Measurements from ENCODE around the gene MYH9. TPM values are rescaled to one million over a fixed set of nuclear protein-coding genes. Genes with fewer than 3 reads are reported as not detected.

The MYH9 gene
- polyA plus RNA-seq, 1 of the 3 experiments (the other 2 are of a cell fraction) = 303 TPM

DNA sequence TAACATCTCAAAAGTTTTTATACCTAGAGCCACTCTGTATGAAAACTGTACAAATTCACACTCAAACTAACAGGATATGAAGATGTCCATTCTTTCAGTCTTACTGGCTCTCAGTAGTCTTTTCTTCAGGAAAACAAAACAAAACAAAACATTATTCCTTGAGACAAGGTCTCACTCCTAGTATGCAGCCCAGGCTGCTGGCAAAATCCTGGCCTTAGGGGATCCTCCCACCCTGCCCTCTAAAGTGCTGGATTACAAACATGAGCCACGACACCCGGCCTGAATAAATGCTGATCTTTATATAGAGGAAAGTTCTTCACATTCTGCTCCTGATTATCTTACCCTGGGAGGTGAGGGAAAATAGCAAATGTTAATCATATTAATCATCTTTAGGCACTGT, 153.6 kb downstream of the MYH9 start:
- H4K20me1 ChIP-seq (ENCODE audit: insufficient read depth) = no peaks in the 10 kb centered on the region
- peaks cover 19% of the 10 kb centered on the region for H3K79me2 ChIP-seq (ENCODE audit: insufficient read depth)
- H3K9me3 ChIP-seq = no peaks in the 10 kb centered on the region
- no peak overlapping the region for H3K4me3 ChIP-seq (ENCODE audit: low read depth in 2 of 2, low read length in 1 of 2)
- DNase-seq = no peak
- peaks cover 6% of the 10 kb centered on the region for H3F3A ChIP-seq (replicated peaks; ENCODE audit: insufficient read depth)
- ChIA-PET CTCF (no interaction called here), POLR2A (no interaction called here)
- peaks cover 10 to 21% of the 10 kb centered on the region in 2 experiments; a peak in 1 of 4 replicates for H3K4me1 ChIP-seq (ENCODE audit: control insufficient read depth in 1 of 2, insufficient read depth in 2 of 2, low read depth in 1 of 2, low read length in 1 of 2)
- no peaks in the 10 kb centered on the region for H3K27me3 ChIP-seq (ENCODE audit: insufficient read depth)
- WGBS (ENCODE audit: low lambda C conversion rate) = 89% methylated on average over 2 of the region's 2 CpGs
- no peaks in the 10 kb centered on the region for H3K9me2 ChIP-seq
- no peak overlapping the region for H2AFZ ChIP-seq (ENCODE audit: low read depth)
- H3K9ac ChIP-seq = no peak overlapping the region
- H3K27ac ChIP-seq (ENCODE audit: low read depth in 2 of 2, low read length in 1 of 2) = no peak overlapping the region
- no peak overlapping the region for H3K4me2 ChIP-seq
- TF ChIP-seq MXI1 (IDR thresholded peaks at IDR 0.05; ENCODE audit: low read depth, low read length) (no peak), RAD21 (IDR thresholded peaks at IDR 0.05; ENCODE audit: low read length) (no peak), FOXM1 (IDR thresholded peaks at IDR 0.05; ENCODE audit: low read depth) (no peak), NFIC (IDR thresholded peaks at IDR 0.05; ENCODE audit: borderline replicate concordance) (no peak), ELF1 (IDR thresholded peaks at IDR 0.05) (no peak), NRF1 (IDR thresholded peaks at IDR 0.05; ENCODE audit: low read depth, low read length) (no peak), TAF1 (IDR thresholded peaks at IDR 0.05; ENCODE audit: borderline replicate concordance, low read depth, low read length) (no peak), RCOR1 (IDR thresholded peaks at IDR 0.05; ENCODE audit: low read length) (no peak), FOXJ3 (CRISPR knock-in tag; IDR thresholded peaks at IDR 0.05) (no peak), TEAD4 (IDR thresholded peaks at IDR 0.05; ENCODE audit: borderline replicate concordance, insufficient read depth) (no peak), RXRA (IDR thresholded peaks at IDR 0.05; ENCODE audit: borderline replicate concordance, low read depth) (no peak), EP300 (IDR thresholded peaks at IDR 0.05; ENCODE audit: borderline replicate concordance in 1 of 2, low read depth in 1 of 2, low read length in 1 of 2) (no peak), SMC3 (IDR thresholded peaks at IDR 0.05; ENCODE audit: low read depth, low read length) (no peak)
- TF ChIP-seq, protein P1, sequence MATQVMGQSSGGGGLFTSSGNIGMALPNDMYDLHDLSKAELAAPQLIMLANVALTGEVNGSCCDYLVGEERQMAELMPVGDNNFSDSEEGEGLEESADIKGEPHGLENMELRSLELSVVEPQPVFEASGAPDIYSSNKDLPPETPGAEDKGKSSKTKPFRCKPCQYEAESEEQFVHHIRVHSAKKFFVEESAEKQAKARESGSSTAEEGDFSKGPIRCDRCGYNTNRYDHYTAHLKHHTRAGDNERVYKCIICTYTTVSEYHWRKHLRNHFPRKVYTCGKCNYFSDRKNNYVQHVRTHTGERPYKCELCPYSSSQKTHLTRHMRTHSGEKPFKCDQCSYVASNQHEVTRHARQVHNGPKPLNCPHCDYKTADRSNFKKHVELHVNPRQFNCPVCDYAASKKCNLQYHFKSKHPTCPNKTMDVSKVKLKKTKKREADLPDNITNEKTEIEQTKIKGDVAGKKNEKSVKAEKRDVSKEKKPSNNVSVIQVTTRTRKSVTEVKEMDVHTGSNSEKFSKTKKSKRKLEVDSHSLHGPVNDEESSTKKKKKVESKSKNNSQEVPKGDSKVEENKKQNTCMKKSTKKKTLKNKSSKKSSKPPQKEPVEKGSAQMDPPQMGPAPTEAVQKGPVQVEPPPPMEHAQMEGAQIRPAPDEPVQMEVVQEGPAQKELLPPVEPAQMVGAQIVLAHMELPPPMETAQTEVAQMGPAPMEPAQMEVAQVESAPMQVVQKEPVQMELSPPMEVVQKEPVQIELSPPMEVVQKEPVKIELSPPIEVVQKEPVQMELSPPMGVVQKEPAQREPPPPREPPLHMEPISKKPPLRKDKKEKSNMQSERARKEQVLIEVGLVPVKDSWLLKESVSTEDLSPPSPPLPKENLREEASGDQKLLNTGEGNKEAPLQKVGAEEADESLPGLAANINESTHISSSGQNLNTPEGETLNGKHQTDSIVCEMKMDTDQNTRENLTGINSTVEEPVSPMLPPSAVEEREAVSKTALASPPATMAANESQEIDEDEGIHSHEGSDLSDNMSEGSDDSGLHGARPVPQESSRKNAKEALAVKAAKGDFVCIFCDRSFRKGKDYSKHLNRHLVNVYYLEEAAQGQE (IDR thresholded peaks at IDR 0.05; ENCODE audit: low read depth, low read length) = no peak
- TF ChIP-seq, protein P2, sequence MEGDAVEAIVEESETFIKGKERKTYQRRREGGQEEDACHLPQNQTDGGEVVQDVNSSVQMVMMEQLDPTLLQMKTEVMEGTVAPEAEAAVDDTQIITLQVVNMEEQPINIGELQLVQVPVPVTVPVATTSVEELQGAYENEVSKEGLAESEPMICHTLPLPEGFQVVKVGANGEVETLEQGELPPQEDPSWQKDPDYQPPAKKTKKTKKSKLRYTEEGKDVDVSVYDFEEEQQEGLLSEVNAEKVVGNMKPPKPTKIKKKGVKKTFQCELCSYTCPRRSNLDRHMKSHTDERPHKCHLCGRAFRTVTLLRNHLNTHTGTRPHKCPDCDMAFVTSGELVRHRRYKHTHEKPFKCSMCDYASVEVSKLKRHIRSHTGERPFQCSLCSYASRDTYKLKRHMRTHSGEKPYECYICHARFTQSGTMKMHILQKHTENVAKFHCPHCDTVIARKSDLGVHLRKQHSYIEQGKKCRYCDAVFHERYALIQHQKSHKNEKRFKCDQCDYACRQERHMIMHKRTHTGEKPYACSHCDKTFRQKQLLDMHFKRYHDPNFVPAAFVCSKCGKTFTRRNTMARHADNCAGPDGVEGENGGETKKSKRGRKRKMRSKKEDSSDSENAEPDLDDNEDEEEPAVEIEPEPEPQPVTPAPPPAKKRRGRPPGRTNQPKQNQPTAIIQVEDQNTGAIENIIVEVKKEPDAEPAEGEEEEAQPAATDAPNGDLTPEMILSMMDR (IDR thresholded peaks at IDR 0.05) = no peak
- TF ChIP-seq, protein P3, sequence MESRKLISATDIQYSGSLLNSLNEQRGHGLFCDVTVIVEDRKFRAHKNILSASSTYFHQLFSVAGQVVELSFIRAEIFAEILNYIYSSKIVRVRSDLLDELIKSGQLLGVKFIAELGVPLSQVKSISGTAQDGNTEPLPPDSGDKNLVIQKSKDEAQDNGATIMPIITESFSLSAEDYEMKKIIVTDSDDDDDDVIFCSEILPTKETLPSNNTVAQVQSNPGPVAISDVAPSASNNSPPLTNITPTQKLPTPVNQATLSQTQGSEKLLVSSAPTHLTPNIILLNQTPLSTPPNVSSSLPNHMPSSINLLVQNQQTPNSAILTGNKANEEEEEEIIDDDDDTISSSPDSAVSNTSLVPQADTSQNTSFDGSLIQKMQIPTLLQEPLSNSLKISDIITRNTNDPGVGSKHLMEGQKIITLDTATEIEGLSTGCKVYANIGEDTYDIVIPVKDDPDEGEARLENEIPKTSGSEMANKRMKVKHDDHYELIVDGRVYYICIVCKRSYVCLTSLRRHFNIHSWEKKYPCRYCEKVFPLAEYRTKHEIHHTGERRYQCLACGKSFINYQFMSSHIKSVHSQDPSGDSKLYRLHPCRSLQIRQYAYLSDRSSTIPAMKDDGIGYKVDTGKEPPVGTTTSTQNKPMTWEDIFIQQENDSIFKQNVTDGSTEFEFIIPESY (IDR thresholded peaks at IDR 0.05; ENCODE audit: borderline replicate concordance, low read depth) = no peak
- TF ChIP-seq, protein P4, sequence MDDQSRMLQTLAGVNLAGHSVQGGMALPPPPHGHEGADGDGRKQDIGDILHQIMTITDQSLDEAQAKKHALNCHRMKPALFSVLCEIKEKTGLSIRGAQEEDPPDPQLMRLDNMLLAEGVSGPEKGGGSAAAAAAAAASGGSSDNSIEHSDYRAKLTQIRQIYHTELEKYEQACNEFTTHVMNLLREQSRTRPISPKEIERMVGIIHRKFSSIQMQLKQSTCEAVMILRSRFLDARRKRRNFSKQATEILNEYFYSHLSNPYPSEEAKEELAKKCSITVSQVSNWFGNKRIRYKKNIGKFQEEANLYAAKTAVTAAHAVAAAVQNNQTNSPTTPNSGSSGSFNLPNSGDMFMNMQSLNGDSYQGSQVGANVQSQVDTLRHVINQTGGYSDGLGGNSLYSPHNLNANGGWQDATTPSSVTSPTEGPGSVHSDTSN (IDR thresholded peaks at IDR 0.05) = no peak
- TF ChIP-seq, protein P5, sequence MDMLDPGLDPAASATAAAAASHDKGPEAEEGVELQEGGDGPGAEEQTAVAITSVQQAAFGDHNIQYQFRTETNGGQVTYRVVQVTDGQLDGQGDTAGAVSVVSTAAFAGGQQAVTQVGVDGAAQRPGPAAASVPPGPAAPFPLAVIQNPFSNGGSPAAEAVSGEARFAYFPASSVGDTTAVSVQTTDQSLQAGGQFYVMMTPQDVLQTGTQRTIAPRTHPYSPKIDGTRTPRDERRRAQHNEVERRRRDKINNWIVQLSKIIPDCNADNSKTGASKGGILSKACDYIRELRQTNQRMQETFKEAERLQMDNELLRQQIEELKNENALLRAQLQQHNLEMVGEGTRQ (IDR thresholded peaks at IDR 0.05; ENCODE audit: borderline replicate concordance, low read depth, low read length) = no peak
- H3K36me3 ChIP-seq (replicated peaks in 1 of 2; ENCODE audit: control insufficient read depth in 1 of 2, insufficient read depth in 2 of 2, low read length in 1 of 2) = peaks cover 5 to 17% of the 10 kb centered on the region in 2 experiments

All from SK-N-SH (cell line).